T-helper 9 cell (primary cell): ENCODE results near the gene ZFAND2A.

Source experiments
- DNase-seq: peaks from one replicate; pipeline ENCODE4 v3.0.0-alpha.2; 2020

ZFAND2A gene

DNA sequence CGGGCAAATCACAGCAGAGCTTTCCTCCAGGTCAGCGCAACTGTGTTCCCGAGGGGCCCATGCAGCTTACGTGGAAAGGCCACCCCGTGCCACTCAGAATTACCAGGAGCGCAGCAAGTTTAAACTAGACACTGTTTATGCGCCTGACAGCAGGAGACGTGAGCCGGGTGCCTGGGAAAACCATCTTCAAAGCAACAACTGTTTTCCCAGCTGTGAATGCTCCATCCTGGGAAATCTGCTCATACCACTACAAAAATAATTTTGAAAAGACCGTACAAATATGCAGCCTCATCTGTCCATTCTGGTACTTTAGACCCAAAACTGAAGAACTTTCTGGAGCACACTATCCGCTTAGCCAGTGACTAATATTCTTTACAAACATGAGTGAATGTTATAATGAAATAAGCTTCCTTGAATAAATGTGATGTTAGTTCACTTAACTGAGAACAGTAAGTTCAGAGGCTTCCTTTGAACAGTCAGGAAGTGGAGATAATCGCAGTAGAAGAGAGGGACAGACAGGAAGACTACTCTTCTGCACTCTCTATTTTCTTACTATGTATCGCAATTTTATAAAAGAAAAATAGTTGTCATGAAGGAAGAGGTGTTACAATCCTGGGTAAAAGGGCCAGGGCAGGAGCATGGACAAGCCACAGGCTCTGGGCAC, 55.3 kb downstream of the ZFAND2A start:
- DNase-seq, result no peak

DNA sequence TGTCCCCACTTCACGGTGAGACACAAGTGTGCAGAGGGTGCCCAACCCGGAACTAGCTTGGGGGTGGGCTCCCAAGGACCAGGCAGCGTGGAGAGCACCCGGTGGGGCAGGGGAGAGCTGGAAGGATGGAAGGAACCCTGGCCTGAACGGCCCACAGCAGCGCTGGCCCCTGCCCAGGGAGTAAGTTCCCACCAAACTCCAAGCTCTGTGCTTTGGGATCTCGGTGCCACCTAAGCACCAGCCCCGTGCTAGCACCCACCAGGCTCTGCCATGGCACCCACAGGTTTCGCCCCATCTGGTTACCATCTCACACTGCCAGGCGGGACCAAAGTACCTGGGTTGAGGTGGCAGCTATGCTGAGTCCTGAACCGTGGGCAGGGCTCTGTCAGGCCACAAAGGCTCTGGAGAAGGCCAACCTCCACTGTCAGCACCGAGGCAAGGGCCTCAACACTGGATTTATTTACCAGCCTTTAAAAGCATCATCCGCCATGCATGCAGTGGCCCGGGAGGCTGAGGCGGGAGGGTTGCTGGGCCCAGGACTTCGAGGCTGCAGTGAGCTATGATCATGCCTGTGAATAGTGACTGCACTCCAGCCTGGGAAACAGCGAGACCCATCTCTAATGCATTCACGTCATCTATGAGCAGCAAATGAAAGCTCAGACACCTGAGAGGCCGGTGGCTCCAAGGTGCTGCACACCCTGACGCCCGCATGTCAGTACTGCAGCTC, 56.0 kb downstream of the ZFAND2A start:
- DNase-seq, result no peak

DNA sequence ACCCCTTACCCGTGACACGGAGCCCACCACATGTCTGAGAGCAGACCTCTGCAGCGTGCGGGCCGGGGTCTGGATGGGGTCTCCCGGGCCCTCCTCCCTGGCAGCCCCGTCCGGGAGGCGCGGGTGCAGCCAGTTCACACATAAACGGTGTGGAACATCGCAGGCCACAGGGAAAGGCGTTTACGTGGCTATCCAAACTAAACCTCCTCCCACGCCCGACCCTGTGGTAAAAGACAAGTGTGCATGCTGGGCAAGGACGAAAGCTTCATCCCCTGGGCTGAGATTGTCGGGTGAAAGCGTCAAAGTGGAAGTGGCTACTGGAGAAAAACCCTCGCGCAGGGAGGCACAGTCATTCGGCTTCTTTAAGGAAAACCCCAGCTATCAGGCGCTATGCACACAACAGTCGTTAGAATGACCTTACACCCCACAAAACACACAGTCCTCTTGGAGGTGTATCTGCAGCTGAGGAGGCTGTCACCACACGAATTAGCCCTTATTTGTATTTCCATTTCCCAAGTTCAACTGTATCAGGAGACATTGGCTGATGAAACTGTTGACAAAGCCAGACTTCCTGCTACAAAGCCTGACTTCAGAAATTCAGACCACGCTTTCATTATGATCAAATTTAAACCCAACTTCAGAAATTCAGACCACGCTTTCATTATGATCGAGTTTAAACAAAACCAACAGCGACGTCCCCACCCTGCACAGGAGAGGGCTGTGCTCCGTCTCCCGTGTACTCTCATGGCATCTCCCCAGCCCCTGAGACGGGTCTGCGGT, 56.8 kb downstream of the ZFAND2A start:
- DNase-seq, result no peak
